Neural progenitor cell (in vitro differentiated cells): Measurements from ENCODE around the gene EFNA5. TPM values are rescaled to one million over a fixed set of nuclear protein-coding genes. Genes with fewer than 3 reads are reported as not detected.

Source experiments
- DNase-seq: peaks from one replicate; pipeline ENCODE4 v3.0.0-alpha.2; 2016; ENCODE audit warnings: low spot score
- H2AFZ ChIP-seq: fragments of 200-600 bp; sonication (generic); replicated peaks from 2 replicates; pipeline ENCODE4 v1.6.1; 2016; ENCODE audit warnings: antibody characterized with exemption
- H3F3A ChIP-seq: fragments of 200-600 bp; sonication (generic); 2 replicates; pipeline ENCODE4 v1.6.1; 2016; ENCODE audit warnings: antibody characterized with exemption, low read depth
- H3K27ac ChIP-seq: fragments of 200-600 bp; sonication (generic); 2 replicates; pipeline ENCODE4 v1.5.1; 2016; ENCODE audit warnings: mild to moderate bottlenecking
- H3K27me3 ChIP-seq: fragments of 200-600 bp; sonication (generic); 2 replicates; pipeline ENCODE4 v1.6.1; 2016; ENCODE audit warnings: mild to moderate bottlenecking, moderate library complexity
- H3K36me3 ChIP-seq: fragments of 200-600 bp; sonication (generic); 2 replicates; pipeline ENCODE4 v1.5.1; 2016
- H3K4me1 ChIP-seq: fragments of 200-600 bp; sonication (generic); 2 replicates; pipeline ENCODE4 v1.6.1; 2016; ENCODE audit warnings: mixed run types
- H3K4me2 ChIP-seq: fragments of 200-600 bp; sonication (generic); 2 replicates; pipeline ENCODE4 v1.6.1; 2016
- H3K4me3 ChIP-seq: fragments of 200-600 bp; sonication (generic); 2 replicates; pipeline ENCODE4 v1.5.1; 2016
- H3K79me2 ChIP-seq: fragments of 200-600 bp; sonication (generic); 2 replicates; pipeline ENCODE4 v1.6.1; 2016; ENCODE audit warnings: low read depth
- H3K9ac ChIP-seq: fragments of 200-600 bp; sonication (generic); 2 replicates; pipeline ENCODE4 v1.6.1; 2016
- H3K9me3 ChIP-seq: fragments of 200-600 bp; sonication (generic); 2 replicates; pipeline ENCODE4 v1.5.1; 2016; ENCODE audit warnings: low read depth
- H4K20me1 ChIP-seq: fragments of 200-600 bp; sonication (generic); 2 replicates; pipeline ENCODE4 v1.6.1; 2016; ENCODE audit warnings: low read depth
- H3K27ac Mint-ChIP-seq: 3 replicates; pipeline ENCODE4 v1.8.0; 2021; ENCODE audit warnings: mixed read lengths
- H3K27me3 Mint-ChIP-seq: 2 replicates; pipeline ENCODE4 v1.8.0; 2022; ENCODE audit warnings: low read depth, mild to moderate bottlenecking, inconsistent platforms, moderate library complexity, mixed read lengths; ENCODE audit not compliant: insufficient read depth
- H3K36me3 Mint-ChIP-seq: 3 replicates; pipeline ENCODE4 v1.8.0; 2021; ENCODE audit warnings: mixed read lengths
- H3K4me1 Mint-ChIP-seq: 3 replicates; pipeline ENCODE4 v1.8.0; 2021; ENCODE audit warnings: mixed read lengths
- H3K4me3 Mint-ChIP-seq: 3 replicates; pipeline ENCODE4 v1.8.0; 2021; ENCODE audit warnings: mild to moderate bottlenecking, moderate library complexity, mixed read lengths
- H3K9me3 Mint-ChIP-seq: 3 replicates; pipeline ENCODE4 v1.8.0; 2020; ENCODE audit warnings: mixed read lengths
- CTCF ChIP-seq: fragments of 200-600 bp; sonication (generic); IDR thresholded peaks from 2 replicates; pipeline ENCODE4 v1.5.1; 2017; ENCODE audit warnings: antibody characterized with exemption, mild to moderate bottlenecking
- EZH2 ChIP-seq: fragments of 200-600 bp; sonication (generic); IDR thresholded peaks from 2 replicates; pipeline ENCODE4 v1.6.1; 2017; ENCODE audit warnings: antibody characterized with exemption, mild to moderate bottlenecking, moderate library complexity
- EZH2phosphoT487 ChIP-seq: fragments of 200-600 bp; sonication (generic); IDR thresholded peaks from 2 replicates; pipeline ENCODE4 v1.6.1; 2017; ENCODE audit warnings: antibody characterized with exemption
- total RNA-seq: library from RNA; depleted of rRNA; stranded (reverse); fragments of >200 nt; gene quantifications from 2 replicates; pipeline ENCODE4 v1.2.3, GENCODE V29; 2015; ENCODE audit warnings: low replicate concordance

EFNA5 gene
- total RNA-seq, 1 donor from 2014 or later = 105 TPM

DNA sequence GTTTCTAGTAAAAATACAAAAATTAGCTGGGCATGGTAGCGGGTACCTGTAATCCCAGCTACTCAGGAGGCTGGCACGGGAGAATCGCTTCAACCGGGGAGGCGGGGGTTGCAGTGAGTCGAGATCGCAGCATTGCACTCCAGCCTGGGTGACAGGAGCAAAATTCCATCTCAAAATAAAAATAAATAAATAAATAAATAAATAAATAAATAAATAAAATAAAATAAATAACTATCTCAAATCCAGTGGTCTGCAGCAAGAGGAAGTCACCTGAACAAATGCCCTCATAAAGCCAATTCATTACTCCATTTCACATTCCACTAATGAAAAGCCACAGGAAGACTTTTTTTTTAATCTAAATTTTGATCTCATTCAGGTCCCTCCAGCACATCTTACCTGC, 114.2 kb downstream of the EFNA5 start:
- H3K4me1 Mint-ChIP-seq = peaks cover 70% of the 10 kb centered on the region
- H3K36me3 Mint-ChIP-seq = no peaks in the 10 kb centered on the region

GRCh38 chr5:107555425-107556090, 115.2 kb downstream of the EFNA5 start:
- no peaks in the 10 kb centered on the region for H3K27me3 Mint-ChIP-seq
- H3K4me1 Mint-ChIP-seq = peaks cover 73% of the 10 kb centered on the region

More for the DNA sequence above, 114.2 kb downstream of the EFNA5 start:
- TF ChIP-seq CTCF (no peak), EZH2 (no peak), EZH2phosphoT487 (no peak)
- peaks cover 30% of the 10 kb centered on the region for H3F3A ChIP-seq
- H3K9ac ChIP-seq = no peak overlapping the region
- H3K36me3 ChIP-seq = peaks cover 4% of the 10 kb centered on the region
- Mint-ChIP-seq H3K4me3 (no peak overlapping the region), H3K27me3 (no peaks in the 10 kb centered on the region), H3K27ac (no peak overlapping the region), H3K9me3 (peaks cover 3% of the 10 kb centered on the region)
- H3K79me2 ChIP-seq = peaks cover 100% of the 10 kb centered on the region
- H3K4me2 ChIP-seq = no peak overlapping the region
- H2AFZ ChIP-seq = no peak overlapping the region
- no peak for DNase-seq
- no peak overlapping the region for H3K4me3 ChIP-seq
- peaks cover 47% of the 10 kb centered on the region for H3K4me1 ChIP-seq
- H3K27me3 ChIP-seq = no peaks in the 10 kb centered on the region
- H3K9me3 ChIP-seq = no peaks in the 10 kb centered on the region
- no peak overlapping the region for H3K27ac ChIP-seq
- peaks cover 100% of the 10 kb centered on the region for H4K20me1 ChIP-seq

DNA sequence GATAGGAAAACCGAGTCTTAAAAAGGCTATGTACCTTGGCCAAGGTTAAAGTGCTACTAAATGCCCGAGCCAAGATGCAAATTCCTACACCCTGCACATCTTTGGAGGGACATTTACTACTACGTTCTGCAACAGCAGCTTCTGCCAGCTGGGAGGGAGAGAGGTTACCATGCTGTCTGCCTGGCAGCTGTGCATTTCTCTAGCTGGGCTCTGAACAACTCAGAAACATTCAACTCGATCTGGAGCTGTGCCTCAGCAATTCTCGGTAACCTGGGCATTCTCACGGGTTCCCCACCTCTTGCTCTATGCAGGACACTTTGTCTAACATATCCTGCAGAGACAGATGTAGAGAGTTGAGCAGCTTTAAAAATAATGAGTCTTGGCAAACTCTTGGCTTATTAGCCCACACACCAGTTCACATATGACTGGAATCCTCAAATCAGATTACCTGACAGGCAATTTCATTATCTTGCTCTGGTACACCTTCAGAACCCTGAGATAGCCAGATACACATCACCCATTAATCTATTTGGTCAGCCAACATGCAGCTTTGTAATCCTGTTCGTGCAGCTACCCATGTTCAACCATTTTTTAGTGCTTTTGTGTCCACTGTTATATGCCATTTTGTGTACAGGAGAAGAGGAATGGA, 115.8 kb downstream of the EFNA5 start:
- Histone ChIP-seq H2AFZ (no peak overlapping the region), H3K27ac (peak overlapping the region; percentile 60), H3K4me2 (no peak overlapping the region), H3K36me3 (peaks cover 4% of the 10 kb centered on the region), H3F3A (peaks cover 22% of the 10 kb centered on the region), H3K9me3 (no peaks in the 10 kb centered on the region), H3K27me3 (no peaks in the 10 kb centered on the region), H3K79me2 (peaks cover 100% of the 10 kb centered on the region), H3K9ac (no peak overlapping the region), H3K4me1 (peaks cover 35% of the 10 kb centered on the region), H3K4me3 (no peak overlapping the region), H4K20me1 (peaks cover 100% of the 10 kb centered on the region)
- Mint-ChIP-seq H3K9me3 (no peaks in the 10 kb centered on the region), H3K27ac (no peak overlapping the region), H3K4me3 (no peak overlapping the region), H3K36me3 (no peaks in the 10 kb centered on the region), H3K27me3 (no peaks in the 10 kb centered on the region), H3K4me1 (peaks cover 69% of the 10 kb centered on the region)
- TF ChIP-seq EZH2phosphoT487 = no peak
- TF ChIP-seq EZH2 = no peak
- no peak for TF ChIP-seq CTCF
- DNase-seq = no peak

More at GRCh38 chr5:107555425-107556090, 115.2 kb downstream of the EFNA5 start:
- H3K27ac Mint-ChIP-seq = no peak overlapping the region
- no peaks in the 10 kb centered on the region for H3K36me3 Mint-ChIP-seq
- Histone ChIP-seq H3K27ac (no peak overlapping the region), H3K4me2 (no peak overlapping the region), H3K27me3 (no peaks in the 10 kb centered on the region), H2AFZ (no peak overlapping the region), H3K4me1 (peaks cover 38% of the 10 kb centered on the region), H3F3A (peaks cover 22% of the 10 kb centered on the region), H3K79me2 (peaks cover 100% of the 10 kb centered on the region), H3K4me3 (no peak overlapping the region), H3K9me3 (no peaks in the 10 kb centered on the region), H3K36me3 (peaks cover 4% of the 10 kb centered on the region), H3K9ac (no peak overlapping the region), H4K20me1 (peaks cover 100% of the 10 kb centered on the region)
- TF ChIP-seq EZH2phosphoT487 = no peak
- no peak for TF ChIP-seq EZH2
- TF ChIP-seq CTCF = no peak
- DNase-seq = no peak
- H3K9me3 Mint-ChIP-seq = no peaks in the 10 kb centered on the region
- no peak overlapping the region for H3K4me3 Mint-ChIP-seq
